Measurements from ENCODE around the gene SLC16A10. TPM values are rescaled to one million over a fixed set of nuclear protein-coding genes. Genes with fewer than 3 reads are reported as not detected.

The SLC16A10 gene
- total RNA-seq, 1 donor from 2014 or later: 5.6 TPM

DNA sequence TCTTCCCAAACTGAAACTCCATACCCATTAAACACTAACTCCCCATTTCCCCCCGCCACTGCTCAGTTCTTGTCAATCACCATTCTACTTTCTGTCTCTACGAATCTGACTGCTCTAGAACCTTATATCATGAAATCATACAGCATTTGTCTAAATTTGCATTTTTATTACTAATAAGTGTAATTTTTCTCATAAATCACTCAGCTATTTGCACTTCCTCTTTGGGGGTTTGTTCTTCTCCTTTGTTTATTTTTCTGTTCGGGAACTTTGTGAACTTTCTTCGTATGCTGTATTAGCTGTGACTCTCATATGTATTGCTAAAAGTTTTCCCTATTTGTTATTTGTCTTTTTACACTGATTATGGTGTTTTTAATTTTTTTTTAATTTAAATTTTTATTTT is 152.2 kb downstream of the SLC16A10 start:
- TF ChIP-seq, protein P1, sequence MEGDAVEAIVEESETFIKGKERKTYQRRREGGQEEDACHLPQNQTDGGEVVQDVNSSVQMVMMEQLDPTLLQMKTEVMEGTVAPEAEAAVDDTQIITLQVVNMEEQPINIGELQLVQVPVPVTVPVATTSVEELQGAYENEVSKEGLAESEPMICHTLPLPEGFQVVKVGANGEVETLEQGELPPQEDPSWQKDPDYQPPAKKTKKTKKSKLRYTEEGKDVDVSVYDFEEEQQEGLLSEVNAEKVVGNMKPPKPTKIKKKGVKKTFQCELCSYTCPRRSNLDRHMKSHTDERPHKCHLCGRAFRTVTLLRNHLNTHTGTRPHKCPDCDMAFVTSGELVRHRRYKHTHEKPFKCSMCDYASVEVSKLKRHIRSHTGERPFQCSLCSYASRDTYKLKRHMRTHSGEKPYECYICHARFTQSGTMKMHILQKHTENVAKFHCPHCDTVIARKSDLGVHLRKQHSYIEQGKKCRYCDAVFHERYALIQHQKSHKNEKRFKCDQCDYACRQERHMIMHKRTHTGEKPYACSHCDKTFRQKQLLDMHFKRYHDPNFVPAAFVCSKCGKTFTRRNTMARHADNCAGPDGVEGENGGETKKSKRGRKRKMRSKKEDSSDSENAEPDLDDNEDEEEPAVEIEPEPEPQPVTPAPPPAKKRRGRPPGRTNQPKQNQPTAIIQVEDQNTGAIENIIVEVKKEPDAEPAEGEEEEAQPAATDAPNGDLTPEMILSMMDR (conservative IDR thresholded peaks at IDR 0.05): no peak
- Mint-ChIP-seq H3K27ac (ENCODE audit: unreplicated experiment) (no peak overlapping the region), H3K4me1 (no peaks in the 10 kb centered on the region), H3K36me3 (ENCODE audit: low read depth) (no peaks in the 10 kb centered on the region), H3K9me3 (no peaks in the 10 kb centered on the region), H3K4me3 (no peak overlapping the region), H3K27me3 (ENCODE audit: low read depth) (no peaks in the 10 kb centered on the region)
- DNase-seq (ENCODE audit: low read depth, low spot score): no peak

DNA sequence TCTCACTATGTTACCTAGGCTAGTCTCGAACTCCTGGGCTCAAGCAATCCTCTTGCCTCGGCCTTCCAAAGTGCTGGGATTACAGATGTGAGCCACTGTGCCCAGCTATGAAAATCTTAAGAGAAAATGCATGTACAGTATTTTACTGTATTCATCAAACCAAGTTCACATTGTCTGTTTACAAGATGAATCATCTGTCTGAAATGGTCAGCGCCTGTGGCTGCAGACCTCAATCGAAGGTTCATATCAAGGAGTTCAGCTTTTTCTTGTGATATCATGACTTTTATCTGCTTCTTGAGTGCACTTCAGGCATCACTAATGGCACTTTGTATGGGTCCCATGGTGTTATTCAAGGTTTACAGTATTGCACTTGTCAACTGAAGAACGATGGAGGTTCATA is 155.1 kb downstream of the SLC16A10 start:
- Mint-ChIP-seq H3K27ac (ENCODE audit: unreplicated experiment) (no peak overlapping the region), H3K9me3 (no peaks in the 10 kb centered on the region), H3K27me3 (ENCODE audit: low read depth) (no peaks in the 10 kb centered on the region), H3K4me1 (no peaks in the 10 kb centered on the region), H3K4me3 (no peak overlapping the region), H3K36me3 (ENCODE audit: low read depth) (no peaks in the 10 kb centered on the region)
- DNase-seq (ENCODE audit: low read depth, low spot score): no peak
- TF ChIP-seq, protein P1 (conservative IDR thresholded peaks at IDR 0.05): no peak

DNA sequence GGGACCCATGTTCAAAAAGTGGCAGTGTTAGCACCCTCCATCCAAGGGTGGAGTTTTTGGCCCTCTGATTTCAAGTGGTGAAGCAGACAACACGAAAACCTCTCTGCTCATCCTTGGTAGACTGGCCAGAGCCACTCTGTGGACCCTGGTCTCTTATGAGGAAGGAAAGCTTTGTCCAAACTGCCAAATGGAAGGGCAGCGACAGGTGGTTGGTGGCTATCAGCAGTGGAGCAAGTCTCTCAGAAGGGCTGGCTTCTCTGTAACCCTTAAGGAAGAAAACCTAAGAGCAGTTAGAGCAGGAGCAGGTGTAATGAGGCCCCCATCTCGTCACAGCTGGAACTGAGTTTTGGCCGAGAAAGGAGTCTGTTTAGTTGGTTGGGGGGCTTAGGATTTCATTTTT is 155.8 kb downstream of the SLC16A10 start:
- Mint-ChIP-seq H3K9me3 (no peaks in the 10 kb centered on the region), H3K36me3 (ENCODE audit: low read depth) (no peaks in the 10 kb centered on the region), H3K27ac (ENCODE audit: unreplicated experiment) (no peak overlapping the region), H3K27me3 (ENCODE audit: low read depth) (no peaks in the 10 kb centered on the region), H3K4me3 (no peak overlapping the region), H3K4me1 (no peaks in the 10 kb centered on the region)
- DNase-seq (ENCODE audit: low read depth, low spot score): no peak
- TF ChIP-seq, protein P1 (conservative IDR thresholded peaks at IDR 0.05): no peak

DNA sequence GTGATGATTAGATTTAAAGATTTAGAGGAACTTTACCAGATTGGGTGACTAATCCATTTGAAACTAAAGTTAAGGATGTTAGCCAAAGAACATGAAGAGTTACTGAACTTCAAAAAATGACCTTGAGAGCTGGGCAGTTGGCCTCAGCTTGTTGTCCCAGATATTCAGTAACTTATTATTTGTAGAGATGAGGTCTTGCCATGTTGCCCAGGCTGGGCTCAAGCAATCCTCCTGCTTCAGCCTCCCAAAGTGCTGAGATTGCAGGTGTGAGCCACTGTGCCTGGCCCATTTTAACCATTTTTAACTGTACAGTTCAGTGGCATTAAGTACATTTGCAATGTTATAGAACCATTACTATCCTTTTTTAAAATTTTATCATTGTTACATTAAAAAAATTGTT is 161.5 kb downstream of the SLC16A10 start:
- peaks cover 2% of the 10 kb centered on the region for H3K4me1 Mint-ChIP-seq
- peaks cover 3% of the 10 kb centered on the region for H3K27me3 Mint-ChIP-seq (ENCODE audit: low read depth)
- DNase-seq (ENCODE audit: low read depth, low spot score): no peak
- no peaks in the 10 kb centered on the region for H3K9me3 Mint-ChIP-seq
- no peaks in the 10 kb centered on the region for H3K36me3 Mint-ChIP-seq (ENCODE audit: low read depth)
- H3K4me3 Mint-ChIP-seq: no peak overlapping the region
- H3K27ac Mint-ChIP-seq (ENCODE audit: unreplicated experiment): no peak overlapping the region
- TF ChIP-seq, protein P1 (conservative IDR thresholded peaks at IDR 0.05): no peak

DNA sequence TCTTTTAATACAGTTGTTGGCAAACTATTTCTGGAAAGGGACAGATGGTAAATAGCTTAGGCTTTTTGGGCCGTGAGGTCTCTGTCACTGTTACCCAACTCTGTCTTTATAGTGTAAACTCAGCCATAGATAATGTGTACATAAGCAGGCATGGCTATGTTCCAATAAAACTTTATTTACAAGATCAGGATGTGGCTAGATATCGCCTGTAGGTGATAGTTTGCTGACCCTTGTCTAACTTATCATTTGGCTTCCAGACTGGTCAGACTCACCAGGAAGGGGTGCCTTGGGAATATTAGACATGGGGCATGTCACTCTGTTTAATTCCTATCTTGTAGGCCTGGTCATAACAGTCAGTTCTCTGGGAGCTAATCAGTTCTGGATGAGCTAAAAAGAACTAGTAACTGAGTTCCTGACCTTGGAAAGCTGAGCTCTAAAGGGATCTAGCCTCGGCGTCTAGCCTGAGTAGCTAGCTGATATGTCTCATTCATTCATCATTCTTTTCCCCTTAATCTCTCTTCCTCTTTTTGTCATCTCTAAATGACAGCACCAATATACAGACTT is 163.6 kb downstream of the SLC16A10 start:
- Mint-ChIP-seq H3K9me3 (no peaks in the 10 kb centered on the region), H3K4me1 (peaks cover 10% of the 10 kb centered on the region), H3K27ac (ENCODE audit: unreplicated experiment) (no peak overlapping the region), H3K36me3 (ENCODE audit: low read depth) (no peaks in the 10 kb centered on the region), H3K27me3 (ENCODE audit: low read depth) (peaks cover 24% of the 10 kb centered on the region), H3K4me3 (no peak overlapping the region)
- TF ChIP-seq, protein P1 (conservative IDR thresholded peaks at IDR 0.05): no peak
- DNase-seq (ENCODE audit: low read depth, low spot score): no peak

Data from neural crest cell (in vitro differentiated cells).